Uterus (tissue), 2 donors: ENCODE results near the gene KRTAP3-1.

ENCODE experiments used
- POLR2A ChIP-seq, 2 donors: fragments of 450-650 bp; IDR thresholded peaks; one replicate each; pipeline ENCODE4 v1.6.1; 2016; ENCODE audit warnings: antibody characterized with exemption in 2 of 2, mild to moderate bottlenecking in 1 of 2, moderate library complexity in 1 of 2
- TF ChIP-seq, protein P1 (sequence below), 4 experiments: fragments of 200-600 bp in 2 of 4; fragments of 450-650 bp in 2 of 4; sonication (generic) in 2 of 4; IDR thresholded peaks; one replicate each; pipeline ENCODE4 v1.5.1; 2016 to 2019; ENCODE audit warnings: antibody characterized with exemption in 4 of 4, mild to moderate bottlenecking in 2 of 4, moderate library complexity in 1 of 4

DNA sequence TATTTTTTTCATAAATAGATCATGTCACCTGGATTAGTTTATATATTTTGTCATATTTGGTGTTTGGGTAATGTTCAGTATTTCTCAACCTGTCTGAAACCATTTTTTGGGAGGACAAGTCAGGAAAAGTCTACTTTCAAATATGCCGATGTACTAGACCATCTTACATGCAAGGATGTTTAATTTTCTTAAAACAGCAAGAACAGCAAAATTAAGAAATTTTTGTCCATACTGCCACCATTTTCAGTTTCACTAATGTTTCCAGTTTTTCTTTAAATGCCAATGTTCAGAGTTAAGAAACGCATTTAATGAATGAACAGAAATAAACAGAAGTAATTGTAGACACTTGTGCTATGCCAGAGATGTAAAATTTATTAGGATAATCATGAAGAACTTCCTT is 15.8 kb downstream of the KRTAP3-1 start:
- TF ChIP-seq POLR2A (IDR thresholded peaks at IDR 0.05) = no peak
- TF ChIP-seq, protein P1, sequence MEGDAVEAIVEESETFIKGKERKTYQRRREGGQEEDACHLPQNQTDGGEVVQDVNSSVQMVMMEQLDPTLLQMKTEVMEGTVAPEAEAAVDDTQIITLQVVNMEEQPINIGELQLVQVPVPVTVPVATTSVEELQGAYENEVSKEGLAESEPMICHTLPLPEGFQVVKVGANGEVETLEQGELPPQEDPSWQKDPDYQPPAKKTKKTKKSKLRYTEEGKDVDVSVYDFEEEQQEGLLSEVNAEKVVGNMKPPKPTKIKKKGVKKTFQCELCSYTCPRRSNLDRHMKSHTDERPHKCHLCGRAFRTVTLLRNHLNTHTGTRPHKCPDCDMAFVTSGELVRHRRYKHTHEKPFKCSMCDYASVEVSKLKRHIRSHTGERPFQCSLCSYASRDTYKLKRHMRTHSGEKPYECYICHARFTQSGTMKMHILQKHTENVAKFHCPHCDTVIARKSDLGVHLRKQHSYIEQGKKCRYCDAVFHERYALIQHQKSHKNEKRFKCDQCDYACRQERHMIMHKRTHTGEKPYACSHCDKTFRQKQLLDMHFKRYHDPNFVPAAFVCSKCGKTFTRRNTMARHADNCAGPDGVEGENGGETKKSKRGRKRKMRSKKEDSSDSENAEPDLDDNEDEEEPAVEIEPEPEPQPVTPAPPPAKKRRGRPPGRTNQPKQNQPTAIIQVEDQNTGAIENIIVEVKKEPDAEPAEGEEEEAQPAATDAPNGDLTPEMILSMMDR (IDR thresholded peaks at IDR 0.05) = no peak
